OCI-LY3 (cell line): ENCODE measurements around the gene CHD2.

Source experiments
- H2AFZ ChIP-seq: fragments of 200-600, 300-600 bp; shearing (Covaris generic); 2 replicates; pipeline ENCODE4 v1.6.0; 2014; ENCODE audit warnings: antibody characterized with exemption, low read depth, low read length
- H3K27ac ChIP-seq: fragments of 200-600, 300-600 bp; sonication (generic); 2 replicates; pipeline ENCODE4 v1.5.1; 2014; ENCODE audit warnings: mild to moderate bottlenecking, low read length, moderate library complexity, mixed read lengths
- H3K27me3 ChIP-seq: fragments of 200-600, 300-600 bp; sonication (generic); 2 replicates; pipeline ENCODE4 v1.6.1; 2014; ENCODE audit warnings: low read depth, low read length, mixed read lengths
- H3K36me3 ChIP-seq: fragments of 200-600, 300-600 bp; sonication (generic); replicated peaks from 2 replicates; pipeline ENCODE3; 2014; ENCODE audit warnings: low read depth, low read length, mixed read lengths
- H3K4me1 ChIP-seq: fragments of 300-600, 200-600 bp; sonication (generic); 2 replicates; pipeline ENCODE4 v1.6.1; 2014; ENCODE audit warnings: low read length, mixed read lengths
- H3K4me2 ChIP-seq: fragments of 200-600, 300-600 bp; sonication (generic); 2 replicates; pipeline ENCODE4 v1.6.1; 2014; ENCODE audit warnings: low read length, mixed read lengths
- H3K4me3 ChIP-seq: fragments of 300-600, 200-600 bp; sonication (generic); 2 replicates; pipeline ENCODE4 v1.5.1; 2014; ENCODE audit warnings: antibody characterized with exemption, mild to moderate bottlenecking, low read length, moderate library complexity
- H3K79me2 ChIP-seq: fragments of 300-600, 200-600 bp; shearing (Covaris generic); 2 replicates; pipeline ENCODE4 v1.6.1; 2014; ENCODE audit warnings: mild to moderate bottlenecking, low read length, mixed read lengths
- H3K9ac ChIP-seq: fragments of 300-600, 200-600 bp; shearing (Covaris generic); 2 replicates; pipeline ENCODE4 v1.6.0; 2014; ENCODE audit warnings: mild to moderate bottlenecking, low read length, moderate library complexity
- H3K9me3 ChIP-seq: fragments of 200-600, 300-600 bp; shearing (Covaris generic); 2 replicates; pipeline ENCODE4 v1.6.1; 2014; ENCODE audit warnings: low read length, mixed read lengths; ENCODE audit not compliant: insufficient read depth
- H4K20me1 ChIP-seq: fragments of 200-600, 300-600 bp; sonication (generic); 2 replicates; pipeline ENCODE4 v1.6.1; 2016; ENCODE audit warnings: low read length, mixed read lengths; ENCODE audit not compliant: insufficient read depth
- CTCF ChIP-seq: fragments of 200-600, 300-600 bp; sonication (generic); IDR thresholded peaks from 2 replicates; pipeline ENCODE4 v1.5.1; 2014; ENCODE audit warnings: antibody characterized with exemption, low read length, low read depth
- EZH2phosphoT487 ChIP-seq: fragments of 200-600 bp; shearing (Covaris generic); IDR thresholded peaks from 2 replicates; pipeline ENCODE4 v1.6.1; 2018; ENCODE audit warnings: antibody characterized with exemption, mixed run types, low read depth

The CHD2 gene

GRCh38 chr15:92903631-92903965, 3.5 kb downstream of the CHD2 start:
- no peaks in the 10 kb centered on the region for H3K9me3 ChIP-seq
- H4K20me1 ChIP-seq, result peaks cover 65% of the 10 kb centered on the region
- peaks cover 50% of the 10 kb centered on the region for H3K36me3 ChIP-seq
- H3K4me1 ChIP-seq, result peaks cover 50% of the 10 kb centered on the region
- H3K79me2 ChIP-seq, result peaks cover 99% of the 10 kb centered on the region
- H2AFZ ChIP-seq, result no peak overlapping the region
- no peaks in the 10 kb centered on the region for H3K27me3 ChIP-seq
- no peak for TF ChIP-seq CTCF
- TF ChIP-seq EZH2phosphoT487, result no peak
- peak overlapping the region; percentile 94 for H3K27ac ChIP-seq
- H3K4me3 ChIP-seq, result peak overlapping the region; percentile 89
- H3K4me2 ChIP-seq, result peak overlapping the region; percentile 87
- peak overlapping the region; percentile 96 for H3K9ac ChIP-seq

GRCh38 chr15:92903966-92904721, 4.0 kb downstream of the CHD2 start:
- H3K9ac ChIP-seq, result peak overlapping the region; percentile 96
- no peaks in the 10 kb centered on the region for H3K27me3 ChIP-seq
- peaks cover 70% of the 10 kb centered on the region for H4K20me1 ChIP-seq
- peaks cover 47% of the 10 kb centered on the region for H3K36me3 ChIP-seq
- no peaks in the 10 kb centered on the region for H3K9me3 ChIP-seq
- peaks cover 99% of the 10 kb centered on the region for H3K79me2 ChIP-seq
- H3K4me2 ChIP-seq, result peak overlapping the region; percentile 87
- H3K27ac ChIP-seq, result peak overlapping the region; percentile 94
- no peak for TF ChIP-seq CTCF
- TF ChIP-seq EZH2phosphoT487, result no peak
- H3K4me3 ChIP-seq, result peak overlapping the region; percentile 89
- H2AFZ ChIP-seq, result no peak overlapping the region
- peaks cover 51% of the 10 kb centered on the region for H3K4me1 ChIP-seq

- Histone ChIP-seq H2AFZ (no peak overlapping the region), H3K9ac (peak overlapping the region; percentile 68), H3K79me2 (peaks cover 99% of the 10 kb centered on the region), H3K4me1 (peaks cover 43% of the 10 kb centered on the region), H3K4me3 (peak overlapping the region; percentile 76), H3K4me2 (peak overlapping the region; percentile 86), H3K27me3 (no peaks in the 10 kb centered on the region), H4K20me1 (peaks cover 76% of the 10 kb centered on the region), H3K27ac (peak overlapping the region; percentile 74), H3K9me3 (no peaks in the 10 kb centered on the region), H3K36me3 (peaks cover 49% of the 10 kb centered on the region)
- no peak for TF ChIP-seq EZH2phosphoT487
- no peak for TF ChIP-seq CTCF
These were observed 4.8 kb downstream of the CHD2 start for GRCh38 chr15:92904722-92905571.

GRCh38 chr15:92906020-92906419, 5.9 kb downstream of the CHD2 start:
- Histone ChIP-seq H3K4me3 (peak overlapping the region; percentile 76), H3K27me3 (no peaks in the 10 kb centered on the region), H3K9me3 (no peaks in the 10 kb centered on the region), H3K27ac (peak overlapping the region; percentile 74), H3K4me1 (peaks cover 43% of the 10 kb centered on the region), H2AFZ (no peak overlapping the region), H4K20me1 (peaks cover 86% of the 10 kb centered on the region), H3K4me2 (peak overlapping the region; percentile 86), H3K9ac (peak overlapping the region; percentile 68), H3K79me2 (peaks cover 99% of the 10 kb centered on the region), H3K36me3 (peaks cover 58% of the 10 kb centered on the region)
- TF ChIP-seq EZH2phosphoT487 (no peak), CTCF (no peak)
